IgD-negative memory B cell (primary cell): ENCODE data around the gene STAT5B. TPM values are rescaled to one million over a fixed set of nuclear protein-coding genes. Genes with fewer than 3 reads are reported as not detected.
A peak's percentile ranks its signal among the peaks of the same experiment; 100 is the strongest.
"Not testable (repeated sequence)": the region's sequence is repeated elsewhere in the genome, so short reads cannot be mapped to it uniquely, and the experiment has no call there.

Source experiments
- H3K27ac Mint-ChIP-seq, 3 donors: one replicate each; pipeline ENCODE4 v1.8.0; 2020 to 2022; ENCODE audit warnings: mild to moderate bottlenecking in 3 of 3, mixed read lengths in 3 of 3, moderate library complexity in 1 of 3
- H3K27me3 Mint-ChIP-seq: one replicate; pipeline ENCODE4 v1.8.0; 2021; ENCODE audit warnings: mixed read lengths
- H3K36me3 Mint-ChIP-seq: one replicate; pipeline ENCODE4 v1.8.0; 2020; ENCODE audit warnings: mild to moderate bottlenecking, mixed read lengths
- H3K4me1 Mint-ChIP-seq, 3 donors: one replicate each; pipeline ENCODE4 v1.8.0; 2020 to 2022; ENCODE audit warnings: mixed read lengths in 3 of 3, mild to moderate bottlenecking in 1 of 3
- H3K4me3 Mint-ChIP-seq, 4 donors: one replicate each; pipeline ENCODE4 v1.8.0; 2020 to 2022; ENCODE audit warnings: mild to moderate bottlenecking in 4 of 4, mixed read lengths in 4 of 4, moderate library complexity in 3 of 4
- H3K9me3 Mint-ChIP-seq, 3 donors: one replicate each; pipeline ENCODE4 v1.8.0; 2020 to 2021; ENCODE audit warnings: mixed read lengths in 3 of 3, mild to moderate bottlenecking in 1 of 3
- polyA plus RNA-seq: library from polyadenylated mRNA; unstranded; fragments of 300-500 nt; fragmentation: Illumina TruSeq; gene quantifications from one replicate; pipeline ENCODE4 v1.2.3, GENCODE V29; 2021

STAT5B gene
- polyA plus RNA-seq, 1 donor from 2014 or later, result 60.4 TPM

DNA sequence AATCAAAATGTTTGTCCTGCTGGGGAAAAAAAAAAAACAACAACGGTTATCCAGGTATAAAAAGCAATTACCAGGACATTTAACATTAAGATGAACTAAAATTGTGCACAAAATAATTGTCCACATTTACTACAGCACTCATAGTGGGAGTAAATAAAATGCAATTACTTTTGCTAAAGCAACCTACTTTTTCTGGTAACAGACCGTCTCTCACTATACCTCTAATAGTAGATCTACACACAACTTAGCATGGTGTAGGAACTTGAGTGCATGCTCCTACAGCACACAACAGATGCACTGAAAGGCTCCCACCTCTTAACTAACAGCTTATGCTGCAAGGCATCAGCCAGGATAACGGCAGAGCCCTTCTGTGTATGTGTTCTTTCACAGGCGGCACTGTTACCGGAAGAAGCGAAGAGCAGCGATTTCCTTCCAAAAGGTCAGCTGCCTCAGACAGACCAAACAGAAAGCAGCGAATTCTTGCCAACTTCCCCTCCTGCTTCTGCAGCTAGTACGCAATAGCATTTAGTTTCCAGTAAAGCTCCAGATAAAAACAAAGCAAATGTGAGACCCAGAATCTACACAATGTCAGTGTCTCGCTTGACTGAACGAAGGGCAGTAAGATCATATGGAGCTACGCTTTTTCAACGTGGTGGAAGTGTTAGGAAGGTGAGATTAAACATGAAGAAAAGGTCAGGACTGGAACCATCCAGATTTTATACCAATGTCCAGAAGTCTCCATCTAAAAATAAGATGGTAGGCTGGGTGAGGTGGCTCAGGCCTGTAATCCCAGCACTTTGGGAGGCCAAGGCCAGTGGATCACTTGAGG, 27.6 kb downstream of the STAT5B start:
- Mint-ChIP-seq H3K27ac (peak overlapping the region; percentile 75 to 99 (median 95)), H3K27me3 (no peaks in the 10 kb centered on the region), H3K36me3 (no peaks in the 10 kb centered on the region), H3K4me3 (peak overlapping the region; percentile 75 to 91 (median 90)), H3K9me3 (no peaks in the 10 kb centered on the region), H3K4me1 (peaks cover 23 to 52% (median 31%) of the 10 kb centered on the region in 3 donors)

DNA sequence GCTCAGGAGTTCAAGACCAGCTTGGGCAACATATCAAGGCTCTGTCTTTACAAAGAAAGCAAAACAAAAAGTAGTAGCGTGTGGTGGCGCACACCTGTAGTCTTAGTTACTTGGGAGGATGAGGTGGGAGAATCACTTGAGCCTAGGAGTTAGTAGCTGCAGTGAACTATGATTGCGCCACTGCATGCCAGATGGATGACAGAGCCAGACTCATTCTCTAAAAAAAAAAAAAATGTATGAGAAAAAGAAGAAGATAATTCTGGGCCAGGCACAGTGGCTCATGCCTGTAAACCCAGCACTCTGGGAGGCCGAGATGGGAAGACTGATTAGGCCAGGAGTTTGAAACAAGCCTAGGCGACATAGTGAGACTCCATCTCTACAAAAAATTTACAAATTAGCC, 28.5 kb downstream of the STAT5B start:
- Mint-ChIP-seq H3K27ac (peak overlapping the region; percentile 75 to 99 (median 95)), H3K9me3 (no peaks in the 10 kb centered on the region), H3K36me3 (no peaks in the 10 kb centered on the region), H3K27me3 (no peaks in the 10 kb centered on the region), H3K4me1 (peaks cover 18 to 48% (median 28%) of the 10 kb centered on the region in 3 donors), H3K4me3 (peak overlapping the region in 2 of 4 donors; percentile 37 to 89)

DNA sequence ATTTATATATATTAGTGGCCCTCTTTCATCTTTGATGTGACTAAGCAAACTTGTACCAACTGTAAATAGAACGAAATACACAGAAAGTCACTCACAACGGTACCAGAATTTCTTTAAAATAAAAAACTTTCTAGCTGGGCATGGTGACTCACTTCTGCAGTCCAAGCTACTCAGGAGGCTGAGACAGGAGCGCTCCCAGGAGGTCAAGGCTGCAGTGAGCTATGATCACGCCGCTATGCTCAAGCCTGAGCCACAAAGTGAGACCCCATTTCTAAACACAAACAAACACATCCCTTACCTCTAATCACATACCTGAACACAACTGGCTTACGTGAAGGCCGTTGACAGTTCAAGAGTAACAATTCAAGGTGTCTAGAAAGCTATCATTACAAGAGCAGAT, 29.7 kb downstream of the STAT5B start:
- Mint-ChIP-seq H3K4me3 (peak overlapping the region in 1 of 4 donors; percentile 32), H3K9me3 (no peaks in the 10 kb centered on the region), H3K27ac (peak overlapping the region; percentile 54 to 81 (median 61)), H3K4me1 (peaks cover 26 to 47% (median 28%) of the 10 kb centered on the region in 3 donors), H3K27me3 (no peaks in the 10 kb centered on the region), H3K36me3 (no peaks in the 10 kb centered on the region)

DNA sequence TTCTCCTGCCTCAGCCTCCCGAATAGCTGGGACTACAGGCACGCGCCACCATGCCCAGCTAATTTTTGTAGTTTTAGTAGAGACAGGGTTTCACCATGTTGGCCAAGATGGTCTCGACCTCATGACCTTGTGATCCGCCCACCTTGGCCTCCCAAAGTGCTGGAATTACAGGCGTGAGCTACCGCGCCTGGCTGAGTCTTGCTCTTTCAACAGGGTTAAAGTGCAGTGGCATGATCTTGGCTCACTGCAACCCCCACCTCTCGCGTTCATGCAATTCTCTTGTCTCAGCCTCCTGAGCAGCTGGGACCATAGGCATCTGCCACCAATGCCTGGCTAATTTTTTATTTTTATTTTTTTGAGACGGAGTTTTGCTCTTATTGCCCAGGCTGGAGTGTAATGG, 31.0 kb downstream of the STAT5B start:
- H3K27me3 Mint-ChIP-seq, H3K27ac Mint-ChIP-seq, H3K9me3 Mint-ChIP-seq, H3K4me3 Mint-ChIP-seq, H3K36me3 Mint-ChIP-seq: not testable (repeated sequence)
- peaks cover 27 to 43% (median 27%) of the 10 kb centered on the region in 3 donors for H3K4me1 Mint-ChIP-seq

DNA sequence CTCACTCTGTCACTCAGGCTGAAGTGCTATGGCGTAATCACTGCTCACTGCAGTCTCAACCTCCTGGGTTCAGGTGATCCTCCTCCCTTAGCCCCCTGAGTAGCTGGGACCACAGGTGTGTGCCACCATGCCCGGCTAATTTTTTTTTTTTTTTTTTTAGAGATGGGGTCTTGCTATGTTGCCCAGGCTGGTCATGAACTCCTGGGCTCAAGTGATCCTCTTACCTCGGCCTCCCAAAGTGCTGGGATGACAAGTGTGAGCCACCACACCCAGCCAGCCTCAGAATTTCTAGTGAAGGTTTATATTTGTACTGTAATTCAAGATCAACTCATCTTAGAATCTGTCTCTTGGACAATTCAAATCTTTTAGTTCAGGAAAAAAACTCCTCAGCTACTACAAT, 32.1 kb downstream of the STAT5B start:
- not testable (repeated sequence) for H3K36me3 Mint-ChIP-seq, H3K9me3 Mint-ChIP-seq, H3K4me3 Mint-ChIP-seq, H3K27me3 Mint-ChIP-seq
- Mint-ChIP-seq H3K4me1 (peaks cover 23 to 33% (median 24%) of the 10 kb centered on the region in 3 donors), H3K27ac (peak overlapping the region in 1 of 3 donors; percentile 69)

GRCh38 chr17:42243493-42243982, 32.7 kb downstream of the STAT5B start:
- Mint-ChIP-seq H3K27ac (no peak overlapping the region), H3K4me1 (peaks cover 19 to 30% (median 23%) of the 10 kb centered on the region in 3 donors), H3K9me3 (no peaks in the 10 kb centered on the region), H3K36me3 (peaks cover 2% of the 10 kb centered on the region), H3K27me3 (no peaks in the 10 kb centered on the region), H3K4me3 (peak overlapping the region in 2 of 4 donors; percentile 16 to 47)

DNA sequence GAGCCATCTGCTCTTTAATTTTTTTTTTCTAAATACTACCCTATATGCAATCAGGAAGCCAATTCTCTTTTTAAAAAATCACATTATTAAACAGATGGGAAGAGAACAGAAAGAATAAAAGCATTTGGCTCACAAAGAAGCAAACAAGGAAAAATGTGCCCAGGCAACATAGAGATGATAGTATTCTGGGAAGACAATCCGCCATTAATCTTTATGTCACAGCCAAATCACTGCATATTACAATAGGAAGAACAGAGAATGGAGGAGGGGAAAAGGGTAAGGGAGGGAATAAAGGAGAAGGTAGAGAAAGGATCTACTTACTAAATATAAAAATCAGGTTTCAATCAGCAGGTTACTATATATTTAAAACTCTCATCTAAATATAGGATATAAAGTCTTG, 34.3 kb downstream of the STAT5B start:
- Mint-ChIP-seq H3K4me1 (peaks cover 17 to 22% (median 18%) of the 10 kb centered on the region in 3 donors), H3K9me3 (no peaks in the 10 kb centered on the region), H3K27me3 (no peaks in the 10 kb centered on the region), H3K4me3 (no peak overlapping the region), H3K27ac (no peak overlapping the region), H3K36me3 (peaks cover 4% of the 10 kb centered on the region)

DNA sequence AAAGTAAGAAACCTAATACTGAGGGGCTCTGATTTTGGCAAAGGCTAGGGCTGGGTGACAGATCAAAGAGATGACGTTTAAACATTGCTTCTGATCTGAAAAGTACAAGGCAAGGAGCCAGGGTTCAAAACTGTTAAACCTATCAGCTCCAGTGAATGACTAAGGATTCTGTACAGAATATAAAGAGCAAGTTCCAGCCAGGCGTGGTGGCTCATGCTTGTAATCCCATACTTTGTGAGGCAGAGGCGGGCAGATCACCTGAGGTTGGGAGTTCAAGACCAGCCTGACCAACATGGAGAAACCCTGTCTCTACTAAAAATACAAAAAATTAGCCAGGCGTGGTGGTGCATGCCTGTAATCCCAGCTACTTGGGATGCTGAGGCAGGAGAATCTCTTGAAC, 35.3 kb downstream of the STAT5B start:
- not testable (repeated sequence) for H3K36me3 Mint-ChIP-seq, H3K27me3 Mint-ChIP-seq, H3K9me3 Mint-ChIP-seq, H3K27ac Mint-ChIP-seq, H3K4me3 Mint-ChIP-seq
- H3K4me1 Mint-ChIP-seq, result peaks cover 13 to 22% (median 20%) of the 10 kb centered on the region in 3 donors

DNA sequence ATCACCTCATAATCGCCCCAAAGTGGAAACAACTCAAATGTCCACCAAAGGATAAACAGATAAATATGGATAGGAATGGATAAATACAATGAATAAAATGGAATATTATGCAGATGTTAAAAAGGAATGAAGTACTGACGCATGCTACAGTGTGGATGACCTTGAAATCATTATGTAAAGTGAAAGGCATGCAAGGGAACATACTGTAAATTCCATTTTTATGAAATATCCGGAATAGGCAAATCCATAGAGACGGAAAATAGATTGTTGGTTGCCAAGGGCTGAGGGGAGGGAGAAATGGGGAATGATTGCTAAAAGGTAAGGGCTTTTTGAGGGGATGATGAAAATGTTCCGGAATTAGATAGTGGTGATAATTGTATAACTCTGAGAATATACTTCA, 36.0 kb downstream of the STAT5B start:
- H3K27me3 Mint-ChIP-seq, result no peaks in the 10 kb centered on the region

DNA sequence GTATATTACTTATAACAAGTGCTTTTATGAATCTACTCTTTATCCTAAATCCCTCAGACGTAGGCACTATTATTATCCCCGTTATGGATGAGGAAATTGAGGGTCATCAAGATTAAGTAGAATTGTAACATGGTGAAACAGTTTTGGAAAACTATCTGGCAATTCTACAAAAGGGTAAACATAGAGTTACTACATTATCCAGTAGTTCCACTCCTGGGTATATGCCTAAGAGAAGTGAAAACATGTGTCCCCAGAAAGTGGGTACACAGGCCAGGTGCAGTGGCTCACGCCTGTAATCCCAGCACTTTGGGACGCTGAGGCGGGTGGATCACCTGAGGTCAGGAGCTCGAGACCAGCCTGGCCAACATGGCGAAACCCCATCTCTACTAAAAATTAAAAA, 36.6 kb downstream of the STAT5B start:
- peaks cover 17 to 27% (median 23%) of the 10 kb centered on the region in 3 donors for H3K4me1 Mint-ChIP-seq
- not testable (repeated sequence) for H3K36me3 Mint-ChIP-seq, H3K27me3 Mint-ChIP-seq, H3K9me3 Mint-ChIP-seq, H3K27ac Mint-ChIP-seq, H3K4me3 Mint-ChIP-seq

More for the DNA sequence above, 36.0 kb downstream of the STAT5B start:
- H3K36me3 Mint-ChIP-seq, result peaks cover 4% of the 10 kb centered on the region
- peaks cover 17 to 22% (median 22%) of the 10 kb centered on the region in 3 donors for H3K4me1 Mint-ChIP-seq
- H3K9me3 Mint-ChIP-seq, result no peaks in the 10 kb centered on the region
- H3K27ac Mint-ChIP-seq, result no peak overlapping the region
- peak overlapping the region in 1 of 4 donors; percentile 51 for H3K4me3 Mint-ChIP-seq

GRCh38 chr17:42236760-42237159, 39.4 kb downstream of the STAT5B start:
- H3K27ac Mint-ChIP-seq, result no peak overlapping the region
- peaks cover 14 to 21% (median 15%) of the 10 kb centered on the region in 3 donors for H3K4me1 Mint-ChIP-seq
- H3K36me3 Mint-ChIP-seq, result peaks cover 4% of the 10 kb centered on the region
- H3K9me3 Mint-ChIP-seq, result no peaks in the 10 kb centered on the region
- H3K27me3 Mint-ChIP-seq, result no peaks in the 10 kb centered on the region
- H3K4me3 Mint-ChIP-seq, result no peak overlapping the region

DNA sequence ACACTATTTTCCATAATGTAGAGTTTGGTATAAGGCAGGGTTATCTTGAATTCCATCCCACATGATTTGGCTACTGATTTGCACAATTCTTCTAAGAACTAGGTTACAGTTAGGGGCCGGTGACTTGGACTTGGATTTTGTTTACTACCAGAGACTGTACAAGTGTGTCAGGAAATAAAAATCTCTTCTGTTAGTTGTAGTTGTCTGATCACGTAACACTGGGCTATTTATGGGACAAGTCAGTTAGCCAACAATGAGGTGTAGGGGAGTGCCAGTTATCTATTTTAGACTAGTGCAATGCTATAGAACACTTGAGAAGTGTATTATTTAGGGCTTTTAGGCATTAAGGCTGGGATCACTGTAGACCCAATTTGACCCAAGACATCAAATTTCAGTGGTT, 42.2 kb downstream of the STAT5B start:
- H3K4me3 Mint-ChIP-seq, result no peak overlapping the region
- H3K27ac Mint-ChIP-seq, result no peak overlapping the region
- H3K9me3 Mint-ChIP-seq, result no peaks in the 10 kb centered on the region
- peaks cover 2% of the 10 kb centered on the region for H3K36me3 Mint-ChIP-seq
- no peaks in the 10 kb centered on the region for H3K27me3 Mint-ChIP-seq
- H3K4me1 Mint-ChIP-seq, result peaks cover 10 to 12% (median 11%) of the 10 kb centered on the region in 3 donors

DNA sequence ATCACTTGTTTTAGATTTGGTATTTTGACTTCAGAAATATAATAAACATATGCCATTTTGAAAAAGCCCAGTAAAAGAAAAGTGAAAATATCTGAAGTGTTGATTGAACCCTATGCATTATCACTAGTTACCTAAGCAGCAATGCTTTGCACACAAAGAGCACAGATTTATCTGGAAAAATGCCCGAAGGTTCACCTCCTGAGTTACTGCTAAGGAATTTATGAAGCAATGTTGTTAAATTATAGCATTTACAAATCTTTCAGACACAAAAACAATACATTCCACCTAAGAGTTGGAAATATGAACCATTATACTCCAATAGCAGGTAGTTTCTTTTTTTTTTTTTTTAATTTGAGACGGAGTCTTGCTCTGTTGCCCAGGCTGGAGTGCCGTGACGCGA, 43.0 kb downstream of the STAT5B start:
- peaks cover 9 to 12% (median 10%) of the 10 kb centered on the region in 3 donors for H3K4me1 Mint-ChIP-seq
- H3K27me3 Mint-ChIP-seq, result no peaks in the 10 kb centered on the region
- no peak overlapping the region for H3K4me3 Mint-ChIP-seq
- H3K36me3 Mint-ChIP-seq, result peaks cover 2% of the 10 kb centered on the region
- no peak overlapping the region for H3K27ac Mint-ChIP-seq
- no peaks in the 10 kb centered on the region for H3K9me3 Mint-ChIP-seq

- Mint-ChIP-seq H3K36me3 (peaks cover 1% of the 10 kb centered on the region), H3K4me3 (no peak overlapping the region), H3K9me3 (no peaks in the 10 kb centered on the region), H3K4me1 (peaks cover 4 to 7% (median 5%) of the 10 kb centered on the region in 3 donors), H3K27me3 (no peaks in the 10 kb centered on the region), H3K27ac (peak overlapping the region in 2 of 3 donors; percentile 23 to 82)
Observed at GRCh38 chr17:42230225-42230624, 46.0 kb downstream of the STAT5B start.

- H3K4me1 Mint-ChIP-seq, result peaks cover 0 to 5% (median 2%) of the 10 kb centered on the region in 3 donors
- H3K9me3 Mint-ChIP-seq, result no peaks in the 10 kb centered on the region
- no peaks in the 10 kb centered on the region for H3K27me3 Mint-ChIP-seq
- H3K27ac Mint-ChIP-seq, result peak overlapping the region in 1 of 3 donors; percentile 31
- H3K36me3 Mint-ChIP-seq, result peaks cover 6% of the 10 kb centered on the region
- no peak overlapping the region for H3K4me3 Mint-ChIP-seq
Observed at GRCh38 chr17:42227849-42228700, 48.1 kb downstream of the STAT5B start.
